ENCODE data around the gene APCDD1L.

APCDD1L gene

DNA sequence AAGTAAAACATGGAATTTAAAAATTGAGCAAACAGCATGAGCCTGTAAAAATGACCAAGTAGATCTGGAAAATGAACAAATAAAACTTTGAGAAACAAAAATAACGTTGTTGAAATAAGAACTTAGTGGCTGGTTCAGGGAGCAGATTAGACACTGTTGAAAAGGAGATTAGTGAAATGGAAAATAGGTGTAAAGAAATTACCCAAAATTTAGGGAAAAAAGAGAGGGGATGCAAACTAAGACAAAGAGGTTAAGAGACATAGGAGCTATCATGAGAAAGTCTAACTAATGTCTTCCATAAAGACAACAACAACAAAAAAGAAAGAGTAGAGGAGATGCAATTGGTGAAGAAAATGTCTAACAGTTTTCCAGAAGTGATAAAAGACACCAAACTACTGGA, 29.0 kb downstream of the APCDD1L start:
- H3K9me3 Mint-ChIP-seq: peaks cover 18% of the 10 kb centered on the region
- H3K4me3 Mint-ChIP-seq: no peak overlapping the region
- no peak overlapping the region for H3K27ac Mint-ChIP-seq
- H3K27me3 Mint-ChIP-seq: peaks cover 4% of the 10 kb centered on the region
- peaks cover 13% of the 10 kb centered on the region for H3K36me3 Mint-ChIP-seq
- H3K4me1 Mint-ChIP-seq: peaks cover 7% of the 10 kb centered on the region

DNA sequence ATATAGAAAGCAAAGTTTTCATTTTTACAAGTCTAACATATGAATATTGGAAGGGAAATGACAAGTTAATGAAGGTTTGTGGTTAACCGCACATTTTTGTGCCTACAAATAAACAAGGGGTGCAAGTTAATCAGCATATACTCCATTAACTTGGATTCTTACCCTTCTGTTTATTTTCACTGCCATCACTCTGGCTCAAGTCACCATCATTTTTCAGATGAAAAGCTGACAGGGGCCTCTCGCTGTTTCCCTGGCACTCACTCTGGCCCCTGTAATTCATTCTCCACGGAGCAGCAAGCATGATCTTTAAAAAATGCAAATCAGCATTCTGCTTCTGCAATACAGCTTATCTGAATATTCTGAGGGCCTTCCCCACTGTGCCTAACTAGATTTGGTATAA, 29.8 kb downstream of the APCDD1L start:
- peaks cover 13% of the 10 kb centered on the region for H3K36me3 Mint-ChIP-seq
- peaks cover 4% of the 10 kb centered on the region for H3K27me3 Mint-ChIP-seq
- no peak overlapping the region for H3K27ac Mint-ChIP-seq
- H3K4me1 Mint-ChIP-seq: peaks cover 8% of the 10 kb centered on the region
- peaks cover 18% of the 10 kb centered on the region for H3K9me3 Mint-ChIP-seq
- H3K4me3 Mint-ChIP-seq: no peak overlapping the region

DNA sequence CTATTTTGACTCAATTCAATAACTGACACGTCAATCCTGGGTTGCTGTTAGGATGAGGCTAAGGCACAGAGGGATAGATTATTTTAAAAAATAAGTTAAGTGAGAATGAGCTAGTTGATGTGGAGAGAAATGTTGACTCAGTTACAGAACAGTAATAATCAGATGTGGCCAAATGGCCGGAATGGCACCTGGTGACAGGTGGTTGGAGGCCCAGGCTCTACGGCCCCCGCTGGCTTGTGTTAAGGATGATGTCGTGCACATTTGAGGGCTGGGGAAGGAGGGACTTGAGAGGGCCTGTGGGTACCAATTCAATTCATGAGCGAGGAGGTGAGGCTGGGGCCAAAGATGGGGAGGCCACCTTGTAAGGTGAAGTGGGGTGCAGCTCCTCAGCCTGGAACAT, 31.7 kb downstream of the APCDD1L start:
- H3K27me3 Mint-ChIP-seq: peaks cover 4% of the 10 kb centered on the region
- H3K4me1 Mint-ChIP-seq: peaks cover 8% of the 10 kb centered on the region
- H3K4me3 Mint-ChIP-seq: no peak overlapping the region
- peaks cover 9% of the 10 kb centered on the region for H3K36me3 Mint-ChIP-seq
- H3K9me3 Mint-ChIP-seq: peaks cover 12% of the 10 kb centered on the region
- H3K27ac Mint-ChIP-seq: no peak overlapping the region

DNA sequence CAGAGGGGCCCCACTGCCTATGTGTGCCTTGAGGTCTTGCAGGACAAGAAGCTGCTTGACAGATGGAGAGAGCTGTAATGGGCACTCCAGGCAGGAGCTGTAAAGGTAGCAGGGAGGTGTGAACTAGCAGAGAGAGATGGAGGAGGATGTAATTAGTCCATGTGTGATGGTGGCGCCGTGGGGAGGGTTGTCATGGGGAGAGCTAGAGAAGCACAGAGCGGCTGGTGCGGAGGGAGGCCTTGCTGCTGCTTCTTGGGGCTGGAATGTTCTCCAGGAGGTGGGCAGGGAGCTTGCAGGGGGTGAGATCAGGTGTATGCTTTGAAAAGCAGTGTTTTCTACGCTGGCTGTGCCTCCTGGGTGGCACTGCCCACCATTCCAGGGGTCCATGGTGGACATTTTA, 32.1 kb downstream of the APCDD1L start:
- Mint-ChIP-seq H3K27me3 (peaks cover 4% of the 10 kb centered on the region), H3K4me1 (peaks cover 8% of the 10 kb centered on the region), H3K9me3 (peaks cover 11% of the 10 kb centered on the region), H3K36me3 (peaks cover 11% of the 10 kb centered on the region), H3K27ac (no peak overlapping the region), H3K4me3 (no peak overlapping the region)

DNA sequence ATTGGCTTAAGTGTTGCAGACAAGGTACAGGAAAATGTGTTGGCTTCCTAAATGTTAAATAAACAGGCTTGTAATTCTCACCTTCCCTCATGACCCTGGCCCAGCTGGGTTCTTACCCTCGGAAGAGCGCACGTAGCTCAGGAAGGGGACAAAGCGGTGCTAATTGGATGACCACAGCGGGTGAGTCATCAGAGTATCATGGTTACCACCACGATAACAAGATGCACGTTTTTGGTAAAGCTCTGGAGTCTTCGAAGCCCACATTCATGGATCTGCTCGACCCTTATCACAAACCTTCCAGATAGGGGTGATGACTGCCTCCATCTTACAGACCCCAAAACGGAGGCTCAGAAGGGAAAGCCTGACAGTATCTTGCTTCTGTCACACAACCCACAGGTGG, 32.8 kb downstream of the APCDD1L start:
- H3K27ac Mint-ChIP-seq: no peak overlapping the region
- H3K27me3 Mint-ChIP-seq: peaks cover 4% of the 10 kb centered on the region
- H3K9me3 Mint-ChIP-seq: peaks cover 11% of the 10 kb centered on the region
- H3K36me3 Mint-ChIP-seq: peaks cover 11% of the 10 kb centered on the region
- H3K4me1 Mint-ChIP-seq: peaks cover 8% of the 10 kb centered on the region
- no peak overlapping the region for H3K4me3 Mint-ChIP-seq

DNA sequence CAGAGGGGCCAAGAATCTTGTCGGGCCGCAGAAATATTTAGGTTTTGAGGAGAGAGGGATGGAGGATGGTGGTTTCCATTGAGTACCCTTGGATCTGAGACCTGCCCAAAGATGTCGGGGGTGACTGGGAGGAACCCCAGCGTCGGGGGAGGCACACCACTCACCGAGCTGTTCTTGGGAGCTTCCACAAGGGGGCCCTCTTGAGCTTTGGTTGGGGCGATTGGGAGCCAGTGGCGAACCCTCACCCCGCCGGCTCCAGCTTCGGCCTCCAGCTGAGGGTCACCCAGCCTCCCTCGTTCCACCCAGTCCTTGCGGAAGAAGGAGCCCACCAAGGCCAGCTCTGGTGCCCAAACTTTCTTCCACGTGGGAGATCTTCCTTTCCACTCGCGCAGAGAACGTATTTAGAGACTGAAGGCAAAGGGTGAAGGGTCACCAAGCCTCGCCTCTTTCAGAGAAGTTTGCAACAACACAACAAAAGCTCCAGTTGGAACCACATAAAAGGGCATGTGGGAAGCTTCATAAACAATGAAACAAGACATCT, 33.6 kb downstream of the APCDD1L start:
- H3K36me3 Mint-ChIP-seq: peaks cover 11% of the 10 kb centered on the region
- H3K27me3 Mint-ChIP-seq: peaks cover 4% of the 10 kb centered on the region

DNA sequence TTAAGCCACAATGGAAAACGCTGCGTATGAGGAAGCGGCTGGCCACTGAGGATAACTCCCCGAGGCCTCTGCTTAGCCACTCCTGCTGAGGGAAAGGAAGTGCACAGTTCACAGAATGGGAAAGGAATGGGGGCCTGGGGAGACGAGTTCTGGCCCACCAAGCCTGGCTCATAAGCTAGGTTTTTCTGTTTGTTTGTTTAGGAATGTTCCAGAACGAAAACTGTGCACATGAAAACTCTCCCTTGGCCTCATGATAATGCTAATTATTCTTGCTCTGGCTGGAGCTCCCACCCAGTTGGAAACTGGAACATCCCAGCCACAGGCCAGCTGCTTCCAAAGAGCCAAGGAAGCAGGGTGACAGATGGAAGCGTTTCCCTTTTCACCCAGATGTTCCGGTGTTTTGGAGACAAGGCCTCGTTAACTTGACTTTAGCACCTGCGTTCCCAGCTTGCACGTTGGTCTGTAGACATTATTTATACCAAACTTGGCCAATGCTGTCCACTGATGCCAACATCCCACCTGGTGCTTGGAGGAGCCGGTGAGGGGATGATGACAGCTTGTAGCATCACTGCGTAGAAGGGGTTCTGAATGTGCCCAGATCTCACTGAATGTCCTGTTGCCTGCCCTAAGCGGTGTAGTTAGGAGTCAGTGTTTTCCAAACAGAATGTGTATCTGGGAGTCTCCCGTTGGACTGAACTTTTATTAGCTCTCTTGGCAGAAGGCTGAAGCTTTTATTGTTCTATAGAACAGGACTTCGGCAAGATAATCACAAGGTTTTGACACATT, 34.5 kb downstream of the APCDD1L start:
- Mint-ChIP-seq H3K27ac (no peak overlapping the region), H3K4me1 (peaks cover 8% of the 10 kb centered on the region), H3K36me3 (peaks cover 3% of the 10 kb centered on the region), H3K27me3 (peaks cover 1% of the 10 kb centered on the region), H3K4me3 (no peak overlapping the region), H3K9me3 (peaks cover 3% of the 10 kb centered on the region)

More for the DNA sequence above, 33.6 kb downstream of the APCDD1L start:
- Mint-ChIP-seq H3K4me1 (peaks cover 8% of the 10 kb centered on the region), H3K27ac (no peak overlapping the region), H3K4me3 (peak overlapping the region; percentile 39), H3K9me3 (peaks cover 11% of the 10 kb centered on the region)

DNA sequence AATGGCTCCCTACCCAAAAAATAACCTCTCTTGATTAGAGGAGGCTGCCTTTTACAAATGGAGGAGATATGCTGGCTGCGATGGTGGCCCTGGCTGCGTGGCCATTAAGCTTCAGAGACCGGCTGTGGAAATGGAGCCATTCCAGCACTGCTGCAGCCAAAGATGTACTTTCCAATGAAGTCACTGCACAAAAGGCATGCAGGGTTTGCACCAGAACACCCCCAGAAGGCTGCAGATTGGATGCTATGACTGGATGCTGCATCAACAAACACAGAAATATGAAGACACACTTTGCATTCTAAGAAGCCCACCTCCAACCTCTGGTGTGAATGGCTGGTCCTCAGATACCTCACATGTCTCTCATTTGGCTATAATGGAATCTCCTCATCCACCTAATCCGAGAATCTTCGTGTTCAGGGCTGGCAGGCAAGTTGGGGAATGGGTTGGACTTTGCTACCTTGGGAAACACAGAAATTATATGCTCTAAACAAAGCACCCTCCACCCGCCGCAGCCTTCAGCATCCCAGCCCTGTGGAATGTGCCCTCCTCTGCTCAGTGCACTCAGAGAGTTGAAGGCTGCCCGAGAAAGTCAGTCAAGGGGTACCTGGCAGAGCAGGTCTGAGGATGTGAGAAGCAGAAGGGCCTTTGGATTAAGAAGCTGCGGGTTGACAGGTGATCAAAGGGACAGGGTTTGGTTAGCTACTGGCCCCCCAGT, 35.3 kb downstream of the APCDD1L start:
- no peak overlapping the region for H3K27ac Mint-ChIP-seq
- H3K36me3 Mint-ChIP-seq: peaks cover 2% of the 10 kb centered on the region

DNA sequence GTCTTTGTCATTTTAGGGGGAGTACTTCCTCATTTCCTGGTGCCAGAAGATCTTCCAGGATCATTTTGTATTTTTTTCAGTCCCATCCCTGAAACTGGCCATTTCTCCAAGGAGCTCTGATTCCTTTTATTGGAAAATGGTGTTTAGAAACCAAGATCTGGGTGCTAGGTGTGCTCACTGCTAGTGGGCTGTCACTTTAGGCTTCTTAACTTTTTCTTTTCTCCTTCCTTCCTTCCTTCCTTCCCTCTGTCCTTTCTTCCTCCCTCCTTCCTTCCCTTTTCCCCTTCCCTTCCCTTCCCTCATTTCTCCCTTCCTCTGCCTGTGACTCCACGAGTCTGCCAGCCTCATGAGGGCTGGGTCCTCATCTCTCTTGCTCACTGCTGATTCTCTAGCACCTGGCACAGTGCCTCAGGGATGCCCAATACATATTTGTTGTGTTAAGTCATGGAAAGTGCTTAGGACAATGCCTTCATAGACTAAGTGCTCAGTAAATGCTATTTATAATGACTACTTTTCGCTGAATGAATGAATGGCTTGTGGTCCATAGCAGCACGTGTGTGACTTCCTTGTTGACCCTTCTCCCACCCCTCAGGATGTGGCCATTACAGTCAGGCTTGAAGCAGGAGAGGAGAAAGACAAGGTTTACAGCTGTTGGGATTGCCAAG, 36.9 kb downstream of the APCDD1L start:
- H3K4me1 Mint-ChIP-seq: peaks cover 8% of the 10 kb centered on the region
- H3K9me3 Mint-ChIP-seq: no peaks in the 10 kb centered on the region
- peaks cover 2% of the 10 kb centered on the region for H3K36me3 Mint-ChIP-seq
- peaks cover 1% of the 10 kb centered on the region for H3K27me3 Mint-ChIP-seq
- H3K27ac Mint-ChIP-seq: no peak overlapping the region
- no peak overlapping the region for H3K4me3 Mint-ChIP-seq

More for the DNA sequence above, 35.3 kb downstream of the APCDD1L start:
- peaks cover 1% of the 10 kb centered on the region for H3K27me3 Mint-ChIP-seq
- peaks cover 8% of the 10 kb centered on the region for H3K4me1 Mint-ChIP-seq
- H3K9me3 Mint-ChIP-seq: no peaks in the 10 kb centered on the region
- no peak overlapping the region for H3K4me3 Mint-ChIP-seq

DNA sequence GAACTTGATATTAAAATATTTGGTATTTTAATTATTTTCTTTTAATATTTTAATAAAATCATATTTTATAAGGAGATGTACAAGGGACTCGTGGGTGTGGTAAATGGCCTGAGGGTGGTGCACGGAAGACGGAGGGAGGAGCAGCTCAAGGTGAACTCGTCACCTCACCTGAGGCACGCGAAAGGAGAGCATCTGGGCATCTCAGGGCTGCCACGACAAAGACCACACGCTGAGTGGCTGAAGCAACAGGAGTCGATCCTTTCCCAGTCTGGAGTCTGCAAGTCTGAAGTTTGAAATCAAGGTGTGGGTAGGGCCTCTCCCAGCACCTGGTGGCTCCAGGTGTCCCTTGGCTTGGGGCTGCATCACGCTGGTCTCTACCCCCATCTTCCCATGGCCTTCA, 39.7 kb downstream of the APCDD1L start:
- H3K27ac Mint-ChIP-seq: no peak overlapping the region
- no peaks in the 10 kb centered on the region for H3K27me3 Mint-ChIP-seq
- peaks cover 2% of the 10 kb centered on the region for H3K36me3 Mint-ChIP-seq
- H3K4me1 Mint-ChIP-seq: no peaks in the 10 kb centered on the region
- H3K4me3 Mint-ChIP-seq: no peak overlapping the region
- H3K9me3 Mint-ChIP-seq: no peaks in the 10 kb centered on the region

DNA sequence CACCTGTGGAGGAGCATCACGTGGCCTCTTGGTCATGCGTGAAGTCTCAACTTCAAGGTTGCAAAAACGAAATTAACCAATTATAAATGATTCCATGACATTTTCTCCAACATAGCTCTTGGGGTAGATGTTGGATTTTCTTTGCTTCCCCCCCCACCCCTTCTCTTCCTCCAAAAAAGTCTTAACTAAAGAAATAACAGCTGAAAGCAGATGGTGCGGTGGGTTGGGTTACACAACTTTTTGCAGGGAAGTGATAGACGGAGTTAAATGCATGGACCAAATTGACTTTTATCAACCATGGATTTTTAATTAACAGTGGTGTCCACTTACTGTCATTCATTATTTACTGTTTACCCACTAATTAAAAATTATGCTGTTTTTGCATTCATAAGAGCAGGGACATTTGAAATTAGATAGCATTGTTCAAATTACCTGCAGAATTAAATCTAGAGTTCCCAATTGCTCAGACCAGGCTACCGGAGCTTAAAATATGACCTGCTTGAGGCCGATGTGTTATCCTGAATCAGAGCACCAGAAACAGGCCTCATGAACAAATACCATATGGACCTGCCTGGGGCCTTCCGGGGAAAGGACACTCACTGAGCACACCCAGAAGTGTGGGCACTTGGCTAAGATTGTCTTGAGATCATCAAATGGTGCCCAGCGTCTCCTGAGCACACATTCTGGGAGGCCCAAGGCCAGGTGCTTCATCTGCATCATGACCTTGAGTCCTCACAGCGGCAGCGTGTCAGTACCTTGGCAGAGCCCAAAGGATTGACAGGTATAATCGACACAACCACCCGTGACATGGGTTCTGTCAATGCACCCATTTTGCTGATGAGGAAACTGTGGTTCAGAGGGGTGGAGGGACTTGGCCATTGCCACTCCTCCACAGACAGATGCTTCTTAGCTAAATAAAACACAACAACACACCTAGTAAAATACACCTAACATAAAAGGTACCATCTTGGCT, 41.5 kb downstream of the APCDD1L start:
- no peaks in the 10 kb centered on the region for H3K9me3 Mint-ChIP-seq
- H3K27ac Mint-ChIP-seq: no peak overlapping the region
- H3K27me3 Mint-ChIP-seq: no peaks in the 10 kb centered on the region
- no peak overlapping the region for H3K4me3 Mint-ChIP-seq
- peaks cover 2% of the 10 kb centered on the region for H3K36me3 Mint-ChIP-seq
- H3K4me1 Mint-ChIP-seq: no peaks in the 10 kb centered on the region

DNA sequence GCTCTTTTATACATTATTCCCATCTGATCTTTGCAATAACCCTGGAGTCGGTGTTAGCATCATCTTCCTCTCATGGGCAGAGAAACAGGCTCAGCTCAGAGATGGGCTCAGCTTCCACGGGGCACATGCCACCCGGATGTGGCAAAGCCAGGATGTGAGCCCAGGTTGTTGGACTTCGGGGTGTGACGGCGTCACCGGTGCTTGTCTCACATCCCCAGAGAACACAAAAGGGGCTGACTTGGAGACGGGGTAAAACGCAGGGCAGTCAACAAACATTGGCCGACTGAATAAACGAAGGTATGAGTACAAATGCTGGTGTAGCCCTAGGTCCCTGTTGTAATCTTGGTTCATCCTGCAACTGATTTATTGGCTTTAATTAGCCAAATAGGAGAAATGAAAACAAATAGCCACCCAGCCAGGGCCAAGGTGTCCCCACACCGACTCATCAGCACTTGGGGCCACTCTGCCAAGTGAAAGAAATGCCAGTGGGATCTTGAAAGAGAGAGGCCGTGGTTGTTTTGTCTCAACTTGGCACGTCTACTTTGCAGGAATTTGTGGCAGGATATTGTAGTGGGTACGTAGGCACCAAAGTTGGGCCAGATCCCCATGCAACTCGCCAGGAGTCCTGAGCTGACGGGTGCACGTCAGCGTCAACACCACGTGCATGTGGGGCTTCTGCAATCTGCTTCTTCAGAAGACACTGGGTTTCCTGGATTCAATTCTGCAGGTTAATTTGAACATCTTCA, 42.8 kb downstream of the APCDD1L start:
- no peak overlapping the region for H3K4me3 Mint-ChIP-seq
- H3K4me1 Mint-ChIP-seq: no peaks in the 10 kb centered on the region
- H3K27me3 Mint-ChIP-seq: no peaks in the 10 kb centered on the region
- no peak overlapping the region for H3K27ac Mint-ChIP-seq
- no peaks in the 10 kb centered on the region for H3K36me3 Mint-ChIP-seq
- H3K9me3 Mint-ChIP-seq: no peaks in the 10 kb centered on the region

DNA sequence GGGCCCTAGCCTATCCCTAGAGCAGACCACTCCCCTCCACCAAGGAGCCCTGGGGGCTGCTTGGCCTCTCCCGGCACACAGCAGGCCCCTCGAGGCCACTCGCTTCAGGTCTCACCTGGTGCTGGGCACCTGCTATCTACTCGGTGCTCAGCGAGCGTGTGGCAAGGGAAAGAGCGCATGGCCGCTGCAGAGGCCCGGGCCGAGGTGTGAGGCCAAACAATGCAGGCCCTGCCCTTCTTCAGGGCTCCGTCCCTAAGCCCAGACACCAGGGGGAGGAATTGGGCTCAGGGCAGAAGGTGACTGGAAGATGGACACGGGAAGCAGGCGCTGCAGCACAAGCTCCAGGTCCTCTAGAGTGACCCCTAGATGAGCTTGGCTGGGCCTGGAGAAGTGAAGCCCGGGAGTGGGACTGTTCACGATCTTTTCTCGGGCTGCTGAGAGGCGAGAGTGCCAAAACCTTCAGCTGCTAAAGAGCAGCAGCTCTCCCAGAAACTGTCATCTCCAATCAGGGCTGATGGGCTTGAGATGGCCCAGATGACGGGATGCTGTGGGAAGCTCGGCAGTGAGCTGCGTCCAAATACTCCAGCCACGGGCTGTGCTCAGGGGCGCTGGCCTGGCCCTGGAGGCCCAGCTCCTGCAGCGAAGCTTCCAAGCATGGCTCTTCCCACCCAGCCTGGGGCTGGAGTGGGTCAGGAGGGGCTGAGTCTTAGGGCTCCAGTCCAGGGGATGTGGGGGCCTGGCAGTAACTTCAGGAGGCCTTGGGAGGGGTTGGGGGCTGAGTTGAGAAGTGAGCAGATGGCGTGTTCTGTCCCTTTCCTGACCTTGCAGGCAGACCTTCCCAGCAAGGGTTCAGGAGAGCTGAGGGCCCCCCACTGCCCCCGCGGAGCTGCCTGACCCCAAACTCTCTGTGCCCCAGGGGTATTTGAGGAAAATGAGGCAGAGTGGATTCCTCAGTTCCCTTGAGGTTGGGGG, 43.7 kb downstream of the APCDD1L start:
- Mint-ChIP-seq H3K4me3 (no peak overlapping the region), H3K36me3 (no peaks in the 10 kb centered on the region)

More for the DNA sequence above, 43.7 kb downstream of the APCDD1L start:
- no peaks in the 10 kb centered on the region for H3K9me3 Mint-ChIP-seq
- H3K27ac Mint-ChIP-seq: no peak overlapping the region
- no peaks in the 10 kb centered on the region for H3K4me1 Mint-ChIP-seq
- H3K27me3 Mint-ChIP-seq: no peaks in the 10 kb centered on the region
